ENCODE results near the gene SMYD3.
"Not testable (repeated sequence)": the region's sequence is repeated elsewhere in the genome, so short reads cannot be mapped to it uniquely, and the experiment has no call there.

Gene SMYD3

GRCh38 chr1:245988393-245989078 is 518.5 kb downstream of the SMYD3 start:
- Mint-ChIP-seq H3K4me3 (no peak overlapping the region), H3K27me3 (no peaks in the 10 kb centered on the region), H3K9me3 (no peaks in the 10 kb centered on the region), H3K4me1 (no peaks in the 10 kb centered on the region), H3K27ac (no peak overlapping the region), H3K36me3 (peaks cover 4% of the 10 kb centered on the region)

- peaks cover 4% of the 10 kb centered on the region for H3K36me3 Mint-ChIP-seq
- H3K4me1 Mint-ChIP-seq: no peaks in the 10 kb centered on the region
- H3K4me3 Mint-ChIP-seq: no peak overlapping the region
- no peaks in the 10 kb centered on the region for H3K9me3 Mint-ChIP-seq
- H3K27me3 Mint-ChIP-seq: no peaks in the 10 kb centered on the region
- H3K27ac Mint-ChIP-seq: no peak overlapping the region
These were observed 519.1 kb downstream of the SMYD3 start for GRCh38 chr1:245987997-245988392.

GRCh38 chr1:245987577-245987976 is 519.5 kb downstream of the SMYD3 start:
- H3K4me1 Mint-ChIP-seq: no peaks in the 10 kb centered on the region
- H3K36me3 Mint-ChIP-seq: peaks cover 4% of the 10 kb centered on the region
- H3K27ac Mint-ChIP-seq: no peak overlapping the region
- no peaks in the 10 kb centered on the region for H3K27me3 Mint-ChIP-seq
- H3K9me3 Mint-ChIP-seq: no peaks in the 10 kb centered on the region
- no peak overlapping the region for H3K4me3 Mint-ChIP-seq

GRCh38 chr1:245987219-245987545 is 519.9 kb downstream of the SMYD3 start:
- Mint-ChIP-seq H3K4me3 (no peak overlapping the region), H3K4me1 (no peaks in the 10 kb centered on the region), H3K36me3 (peaks cover 4% of the 10 kb centered on the region), H3K9me3 (no peaks in the 10 kb centered on the region), H3K27me3 (no peaks in the 10 kb centered on the region), H3K27ac (no peak overlapping the region)

- no peak overlapping the region for H3K27ac Mint-ChIP-seq
- H3K27me3 Mint-ChIP-seq: no peaks in the 10 kb centered on the region
- peaks cover 4% of the 10 kb centered on the region for H3K36me3 Mint-ChIP-seq
- H3K9me3 Mint-ChIP-seq: no peaks in the 10 kb centered on the region
- no peak overlapping the region for H3K4me3 Mint-ChIP-seq
- no peaks in the 10 kb centered on the region for H3K4me1 Mint-ChIP-seq
These were observed 520.5 kb downstream of the SMYD3 start for GRCh38 chr1:245986404-245987218.

GRCh38 chr1:245984390-245985155 is 522.5 kb downstream of the SMYD3 start:
- H3K4me3 Mint-ChIP-seq: no peak overlapping the region
- H3K4me1 Mint-ChIP-seq: no peaks in the 10 kb centered on the region
- H3K36me3 Mint-ChIP-seq: peaks cover 4% of the 10 kb centered on the region
- H3K9me3 Mint-ChIP-seq: no peaks in the 10 kb centered on the region
- no peaks in the 10 kb centered on the region for H3K27me3 Mint-ChIP-seq
- no peak overlapping the region for H3K27ac Mint-ChIP-seq

- Mint-ChIP-seq H3K4me1 (no peaks in the 10 kb centered on the region), H3K27ac (no peak overlapping the region), H3K4me3 (no peak overlapping the region), H3K36me3 (peaks cover 6% of the 10 kb centered on the region), H3K9me3 (no peaks in the 10 kb centered on the region), H3K27me3 (no peaks in the 10 kb centered on the region)
These were observed 523.6 kb downstream of the SMYD3 start for GRCh38 chr1:245983294-245983967.

GRCh38 chr1:245979589-245979988 is 527.5 kb downstream of the SMYD3 start:
- H3K27ac Mint-ChIP-seq: no peak overlapping the region
- H3K4me3 Mint-ChIP-seq: no peak overlapping the region
- H3K4me1 Mint-ChIP-seq: no peaks in the 10 kb centered on the region
- no peaks in the 10 kb centered on the region for H3K9me3 Mint-ChIP-seq
- H3K36me3 Mint-ChIP-seq: peaks cover 2% of the 10 kb centered on the region
- no peaks in the 10 kb centered on the region for H3K27me3 Mint-ChIP-seq

- no peaks in the 10 kb centered on the region for H3K9me3 Mint-ChIP-seq
These were observed 528.2 kb downstream of the SMYD3 start for GRCh38 chr1:245978915-245979314.

GRCh38 chr1:245972476-245972875 is 534.6 kb downstream of the SMYD3 start:
- Mint-ChIP-seq H3K27ac (no peak overlapping the region), H3K9me3 (no peaks in the 10 kb centered on the region), H3K4me1 (no peaks in the 10 kb centered on the region), H3K27me3 (no peaks in the 10 kb centered on the region), H3K4me3 (no peak overlapping the region), H3K36me3 (peaks cover 6% of the 10 kb centered on the region)

More at GRCh38 chr1:245978915-245979314, 528.2 kb downstream of the SMYD3 start:
- Mint-ChIP-seq H3K36me3 (peaks cover 2% of the 10 kb centered on the region), H3K4me1 (no peaks in the 10 kb centered on the region), H3K27me3 (no peaks in the 10 kb centered on the region), H3K27ac (no peak overlapping the region), H3K4me3 (no peak overlapping the region)

- Mint-ChIP-seq H3K4me1 (no peaks in the 10 kb centered on the region), H3K4me3 (no peak overlapping the region), H3K27ac (no peak overlapping the region), H3K9me3 (no peaks in the 10 kb centered on the region), H3K36me3 (peaks cover 6% of the 10 kb centered on the region), H3K27me3 (no peaks in the 10 kb centered on the region)
These were observed 535.4 kb downstream of the SMYD3 start for GRCh38 chr1:245971711-245972085.

- H3K27ac Mint-ChIP-seq, H3K4me1 Mint-ChIP-seq, H3K36me3 Mint-ChIP-seq, H3K9me3 Mint-ChIP-seq, H3K4me3 Mint-ChIP-seq, H3K27me3 Mint-ChIP-seq: not testable (repeated sequence)
These were observed 535.9 kb downstream of the SMYD3 start for GRCh38 chr1:245971076-245971710.

GRCh38 chr1:245969283-245969682 is 537.8 kb downstream of the SMYD3 start:
- peaks cover 6% of the 10 kb centered on the region for H3K9me3 Mint-ChIP-seq
- H3K27me3 Mint-ChIP-seq: no peaks in the 10 kb centered on the region
- peaks cover 9% of the 10 kb centered on the region for H3K36me3 Mint-ChIP-seq
- H3K4me1 Mint-ChIP-seq: peaks cover 6% of the 10 kb centered on the region
- H3K27ac Mint-ChIP-seq: no peak overlapping the region
- no peak overlapping the region for H3K4me3 Mint-ChIP-seq

GRCh38 chr1:245968775-245969174 is 538.3 kb downstream of the SMYD3 start:
- H3K4me1 Mint-ChIP-seq: peaks cover 6% of the 10 kb centered on the region
- peaks cover 9% of the 10 kb centered on the region for H3K36me3 Mint-ChIP-seq
- no peak overlapping the region for H3K4me3 Mint-ChIP-seq
- H3K27ac Mint-ChIP-seq: no peak overlapping the region
- no peaks in the 10 kb centered on the region for H3K27me3 Mint-ChIP-seq
- peaks cover 6% of the 10 kb centered on the region for H3K9me3 Mint-ChIP-seq

- peaks cover 9% of the 10 kb centered on the region for H3K4me1 Mint-ChIP-seq
- H3K27ac Mint-ChIP-seq: peak overlapping the region; percentile 60
- no peaks in the 10 kb centered on the region for H3K27me3 Mint-ChIP-seq
- H3K4me3 Mint-ChIP-seq: no peak overlapping the region
- H3K9me3 Mint-ChIP-seq: peaks cover 6% of the 10 kb centered on the region
- H3K36me3 Mint-ChIP-seq: peaks cover 7% of the 10 kb centered on the region
These were observed 541.7 kb downstream of the SMYD3 start for GRCh38 chr1:245965398-245965797.
